Fibroblast of pulmonary artery (primary cell): ENCODE results near the gene FLNA.

Experiments
- DNase-seq: peaks from one replicate; pipeline ENCODE4 v3.0.0-alpha.2; 2010; ENCODE audit warnings: low read depth
- H3K4me3 ChIP-seq: replicated peaks from 2 replicates; pipeline ENCODE4 v1.5.1; 2011; ENCODE audit warnings: low read depth, mild to moderate bottlenecking, control low read depth, low read length, moderate library complexity
- CTCF ChIP-seq: IDR thresholded peaks from 2 replicates; pipeline ENCODE4 v1.5.1; 2011; ENCODE audit warnings: mild to moderate bottlenecking, control low read depth, low read length, inconsistent platforms; ENCODE audit errors: missing control alignments

The FLNA gene

GRCh38 chrX:154360155-154360713, 14.2 kb downstream of the FLNA start:
- TF ChIP-seq CTCF = no peak
- H3K4me3 ChIP-seq = no peak overlapping the region
- DNase-seq = no peak

- no peak for TF ChIP-seq CTCF
- no peak overlapping the region for H3K4me3 ChIP-seq
Observed at GRCh38 chrX:154359362-154360154, 14.9 kb downstream of the FLNA start.

DNA sequence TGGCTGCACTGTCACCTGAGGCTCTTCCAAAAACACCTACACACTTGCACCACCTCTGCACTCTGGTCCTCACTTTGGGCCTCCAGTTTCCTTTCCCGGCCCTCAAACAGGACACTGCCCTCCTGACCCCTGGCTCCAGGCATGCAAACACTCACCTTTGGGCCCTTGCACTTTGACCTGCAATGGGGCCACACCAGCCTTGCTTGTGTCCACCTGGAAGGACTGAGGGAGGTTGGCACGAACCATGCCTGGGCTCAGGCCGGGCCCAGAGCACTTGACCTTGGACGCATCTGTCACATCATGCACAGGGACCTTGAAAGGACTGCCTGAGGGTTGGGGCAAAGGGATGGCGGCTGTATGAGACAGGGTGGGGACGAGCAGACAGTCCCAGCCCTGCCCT, 15.6 kb downstream of the FLNA start:
- TF ChIP-seq CTCF = no peak
- H3K4me3 ChIP-seq = no peak overlapping the region
- DNase-seq = no peak

More at GRCh38 chrX:154359362-154360154, 14.9 kb downstream of the FLNA start:
- no peak for DNase-seq

- no peak for TF ChIP-seq CTCF
- no peak overlapping the region for H3K4me3 ChIP-seq
- DNase-seq = no peak
Observed at GRCh38 chrX:154358011-154358410, 16.4 kb downstream of the FLNA start.

DNA sequence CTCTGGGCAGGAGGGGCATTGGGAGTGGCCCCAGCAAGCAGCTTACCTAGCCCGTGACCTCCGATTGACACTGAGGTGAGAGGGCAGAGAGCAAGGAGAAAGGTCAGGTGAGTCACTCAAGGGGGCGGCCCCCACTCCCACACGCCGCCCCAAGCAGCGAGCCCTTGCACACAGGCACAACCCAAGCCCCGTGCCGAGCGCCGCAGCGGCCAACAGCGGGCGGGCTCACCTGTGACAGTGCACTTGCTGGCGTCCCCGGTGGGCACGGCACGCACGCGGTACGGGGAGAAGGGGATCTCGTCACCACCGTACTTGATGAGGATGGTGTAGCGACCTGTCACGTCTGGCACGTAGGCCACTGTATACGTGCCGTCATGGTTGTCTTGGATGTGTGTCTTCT, 17.2 kb downstream of the FLNA start:
- H3K4me3 ChIP-seq = no peak overlapping the region
- DNase-seq = no peak
- TF ChIP-seq CTCF = no peak

- DNase-seq = no peak
- TF ChIP-seq CTCF = no peak
- no peak overlapping the region for H3K4me3 ChIP-seq
Observed at GRCh38 chrX:154356596-154356995, 17.8 kb downstream of the FLNA start.

GRCh38 chrX:154355776-154356140, 18.7 kb downstream of the FLNA start:
- DNase-seq = no peak
- TF ChIP-seq CTCF = no peak
- no peak overlapping the region for H3K4me3 ChIP-seq
